ENCODE data around the gene CEBPE.

GRCh38 chr14:23125933-23126524 lies 7.0 kb upstream of the CEBPE start:
- no peak for TF ChIP-seq EZH2phosphoT487 (IDR thresholded peaks at IDR 0.05; ENCODE audit: insufficient read depth, low read depth)
- TF ChIP-seq EZH2 (IDR thresholded peaks at IDR 0.05; ENCODE audit: insufficient read depth, poor library complexity, severe bottlenecking), result no peak

Measured in GM23248 (cell line).